Stimulated activated CD8-positive, alpha-beta memory T cell treated with anti-CD3 and anti-CD28 coated beads, Interleukin-4, amount 100 ng/mL, for 1 hour (primary cell): ENCODE data around the gene FLT3.
"Not testable (repeated sequence)": the region's sequence is repeated elsewhere in the genome, so short reads cannot be mapped to it uniquely, and the experiment has no call there.

Experiments
- DNase-seq, 2 donors: peaks; one replicate each; pipeline ENCODE4 v3.0.0-alpha.2; 2020; ENCODE audit warnings: low read depth in 2 of 2, low spot score in 1 of 2

FLT3 gene

GRCh38 chr13:28099396-28100149 is 803 bp downstream of the FLT3 start:
- DNase-seq = no peak

GRCh38 chr13:28097503-28097902 is 2.9 kb downstream of the FLT3 start:
- no peak for DNase-seq

GRCh38 chr13:28094306-28094705 is 6.1 kb downstream of the FLT3 start:
- DNase-seq = no peak

- no peak for DNase-seq
Observed at GRCh38 chr13:28093881-28094280, 6.5 kb downstream of the FLT3 start.

- no peak for DNase-seq
Observed at GRCh38 chr13:28092431-28092830, 7.9 kb downstream of the FLT3 start.

- DNase-seq = no peak
Observed at GRCh38 chr13:28089065-28089464, 11.3 kb downstream of the FLT3 start.

- DNase-seq = not testable (repeated sequence)
Observed at GRCh38 chr13:28077820-28078219, 22.6 kb downstream of the FLT3 start.

- DNase-seq = no peak
Observed at GRCh38 chr13:28077231-28077630, 23.1 kb downstream of the FLT3 start.

GRCh38 chr13:28071424-28071823 is 29.0 kb downstream of the FLT3 start:
- DNase-seq = no peak

GRCh38 chr13:28067491-28067890 is 32.9 kb downstream of the FLT3 start:
- no peak for DNase-seq

GRCh38 chr13:28058866-28059613 is 41.3 kb downstream of the FLT3 start:
- DNase-seq = peak in 1 of 2 donors; percentile 2

- DNase-seq = no peak
Observed at GRCh38 chr13:28056970-28057712, 43.2 kb downstream of the FLT3 start.

- DNase-seq = no peak
Observed at GRCh38 chr13:28056426-28056825, 44.0 kb downstream of the FLT3 start.

- no peak for DNase-seq
Observed at GRCh38 chr13:28055357-28055756, 45.0 kb downstream of the FLT3 start.

GRCh38 chr13:28052945-28053344 is 47.4 kb downstream of the FLT3 start:
- no peak for DNase-seq

- DNase-seq = no peak
Observed at GRCh38 chr13:28049880-28050875, 50.2 kb downstream of the FLT3 start.

GRCh38 chr13:28049215-28049614 is 51.2 kb downstream of the FLT3 start:
- no peak for DNase-seq

- DNase-seq = no peak
Observed at GRCh38 chr13:28048768-28049167, 51.6 kb downstream of the FLT3 start.

- DNase-seq = no peak
Observed at GRCh38 chr13:28047757-28048388, 52.5 kb downstream of the FLT3 start.

- no peak for DNase-seq
Observed at GRCh38 chr13:28046981-28047380, 53.4 kb downstream of the FLT3 start.
